Stimulated activated CD8-positive, alpha-beta memory T cell treated with anti-CD3 and anti-CD28 coated beads, Interleukin-4, amount 100 ng/mL, for 4 hours (primary cell): ENCODE data around the gene RPS15.
"Not testable (repeated sequence)": the region's sequence is repeated elsewhere in the genome, so short reads cannot be mapped to it uniquely, and the experiment has no call there.

ENCODE experiments used
- DNase-seq, 2 donors: peaks; one replicate each; pipeline ENCODE4 v3.0.0-alpha.2; 2020; ENCODE audit warnings: low read depth in 2 of 2, low spot score in 1 of 2

The RPS15 gene

DNA sequence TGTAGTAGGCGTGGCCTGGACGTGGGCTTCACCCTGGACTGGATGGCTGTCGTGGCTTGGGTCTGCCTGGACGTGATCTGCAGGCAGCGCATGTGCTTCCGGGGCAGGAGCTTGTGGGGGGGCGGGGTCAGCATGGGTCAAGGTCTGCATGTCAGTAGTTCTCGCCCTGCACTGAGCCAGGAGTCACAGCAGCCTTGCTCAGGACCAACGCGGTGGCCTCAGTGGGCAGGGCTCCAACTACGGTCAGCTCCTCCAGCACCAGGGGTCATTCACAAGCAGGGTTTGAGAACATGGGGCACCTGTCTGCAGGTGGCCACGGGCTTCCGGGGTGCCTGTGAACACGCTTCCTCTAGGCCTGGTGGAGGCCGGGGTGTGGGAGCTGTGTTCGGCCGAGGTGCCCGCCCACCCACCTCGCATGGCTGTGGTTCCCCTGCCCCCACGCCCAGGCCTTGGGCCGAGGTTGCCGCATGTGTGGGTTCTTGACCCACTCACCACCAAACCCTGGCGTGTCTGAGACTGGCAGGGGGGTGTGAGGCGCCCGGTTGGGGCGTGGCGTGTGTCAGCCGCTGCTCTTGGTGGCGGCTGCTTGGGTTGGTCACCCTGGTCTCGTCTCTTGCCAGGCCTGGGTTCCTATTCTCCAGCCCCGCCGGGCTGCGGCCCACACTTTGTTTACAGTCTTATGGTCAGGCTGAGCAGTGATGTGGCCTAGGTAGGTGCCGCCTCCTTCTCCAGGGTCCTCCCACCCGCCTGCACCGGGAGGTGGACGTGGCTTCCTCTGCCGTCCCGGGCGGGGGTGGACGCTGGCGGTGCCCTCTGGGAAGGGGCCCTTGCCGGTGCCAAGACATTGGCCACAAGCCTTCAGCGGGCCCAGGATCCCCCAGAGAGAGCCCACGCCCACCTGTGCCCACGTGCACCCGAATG, 4.8 kb upstream of the RPS15 start:
- DNase-seq, result no peak

DNA sequence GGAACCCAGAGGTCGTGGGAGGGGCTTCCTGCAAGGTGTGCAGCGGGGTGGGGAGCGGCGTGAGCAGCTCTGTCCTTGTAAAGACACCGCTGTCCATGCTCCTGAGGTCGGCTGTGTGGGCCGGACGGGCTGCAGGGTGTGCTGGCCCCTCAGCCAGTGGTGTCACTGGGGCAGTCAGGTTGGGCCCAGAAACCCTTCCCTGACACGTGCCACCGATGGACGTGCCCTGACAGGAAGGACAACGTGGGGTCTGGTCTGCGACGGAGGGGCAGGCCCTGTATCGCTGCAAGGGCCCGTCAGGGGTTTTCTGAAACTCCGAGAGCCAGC, 4.2 kb upstream of the RPS15 start:
- DNase-seq, result no peak

DNA sequence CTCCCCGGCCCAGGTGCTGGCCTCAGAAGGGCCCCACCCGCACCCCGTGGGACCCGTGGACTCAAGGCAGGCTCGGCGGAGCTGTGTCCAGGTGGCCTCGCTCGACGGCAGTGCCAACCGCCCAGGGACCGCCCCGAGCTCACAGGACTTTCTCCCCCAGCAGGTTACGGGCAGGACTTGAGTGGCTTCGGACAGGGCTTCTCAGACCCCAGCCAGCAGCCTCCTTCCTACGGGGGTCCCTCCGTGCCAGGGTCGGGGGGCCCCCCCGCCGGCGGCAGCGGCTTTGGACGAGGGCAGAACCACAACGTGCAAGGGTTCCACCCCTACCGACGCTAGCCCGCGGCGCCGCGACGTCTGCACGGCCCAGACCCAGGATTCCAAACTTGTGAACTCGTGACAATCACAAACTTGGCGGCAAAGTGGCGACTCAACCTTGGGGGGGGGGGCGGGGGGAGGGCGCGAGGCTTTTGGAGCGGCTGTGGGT, 3.6 kb upstream of the RPS15 start:
- DNase-seq, result no peak

DNA sequence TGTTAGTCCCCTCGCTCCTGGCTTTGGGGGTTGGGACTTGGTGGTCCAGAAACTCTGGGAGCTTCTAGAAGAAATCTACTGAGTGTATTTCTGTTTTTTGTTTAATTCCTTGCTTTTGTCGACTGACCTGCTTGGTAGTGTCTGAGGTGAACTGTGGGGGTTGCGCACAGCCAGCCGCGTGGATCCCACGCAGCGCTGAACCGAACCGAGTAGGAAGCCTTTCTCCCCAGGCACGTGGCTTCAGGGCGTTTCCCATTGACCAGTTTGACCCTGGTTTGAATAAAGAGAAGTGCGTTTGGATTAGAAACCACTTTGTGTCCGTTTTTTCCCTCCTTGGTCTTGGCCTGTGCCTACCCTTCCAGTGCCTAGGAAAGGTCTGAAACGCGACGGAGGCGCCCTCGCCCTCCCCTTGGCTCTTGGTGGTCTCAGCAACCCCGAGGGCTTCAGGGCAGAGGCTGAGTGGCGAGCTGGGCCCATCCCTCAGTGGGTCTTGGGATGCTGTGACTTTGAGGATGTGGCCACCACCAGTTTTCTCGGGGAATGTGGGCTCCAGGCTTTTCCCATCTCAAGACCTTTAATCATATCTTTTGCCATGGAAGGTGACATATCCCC, 2.7 kb upstream of the RPS15 start:
- no peak for DNase-seq

DNA sequence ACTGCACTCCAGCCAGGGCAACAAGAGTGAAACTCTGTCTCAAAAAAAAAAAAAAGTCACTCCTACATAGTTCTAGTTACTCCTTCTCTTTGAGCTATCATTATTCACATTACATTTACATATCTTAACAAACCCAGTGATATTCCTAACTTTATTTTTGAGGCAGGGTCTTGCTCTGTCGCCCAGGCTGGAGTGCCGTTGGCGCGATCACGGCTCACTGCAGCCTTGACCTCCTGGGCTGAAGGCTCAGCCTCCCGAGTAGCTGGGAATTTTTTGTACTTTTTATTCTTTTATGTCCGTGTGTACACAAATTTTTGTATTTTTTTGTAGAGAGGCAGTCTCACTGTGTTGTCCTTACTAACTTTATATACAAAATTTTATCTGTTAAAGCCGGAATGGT, 587 bp upstream of the RPS15 start:
- DNase-seq, result no peak

DNA sequence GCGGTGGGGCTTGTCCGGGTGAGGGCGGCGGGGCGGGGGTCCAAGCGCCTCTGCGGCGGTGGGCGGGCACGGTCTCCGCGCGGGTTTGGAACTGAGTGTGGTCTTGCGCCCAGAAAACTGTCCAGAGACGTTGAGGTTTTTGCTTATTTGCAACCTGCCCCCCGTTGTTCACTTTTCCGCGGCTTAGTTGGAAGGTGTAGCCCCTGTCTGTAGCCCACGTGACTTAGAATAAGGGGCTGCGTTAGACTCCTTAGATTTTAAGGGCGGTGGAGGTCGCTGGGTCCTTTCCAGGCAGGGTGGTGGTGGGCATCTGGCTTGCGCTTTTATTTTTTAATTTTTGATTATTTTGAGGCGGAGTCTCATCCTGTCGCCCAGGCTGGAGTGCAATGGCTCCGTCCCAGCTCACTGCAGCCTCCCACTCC, 748 bp downstream of the RPS15 start:
- no peak for DNase-seq

DNA sequence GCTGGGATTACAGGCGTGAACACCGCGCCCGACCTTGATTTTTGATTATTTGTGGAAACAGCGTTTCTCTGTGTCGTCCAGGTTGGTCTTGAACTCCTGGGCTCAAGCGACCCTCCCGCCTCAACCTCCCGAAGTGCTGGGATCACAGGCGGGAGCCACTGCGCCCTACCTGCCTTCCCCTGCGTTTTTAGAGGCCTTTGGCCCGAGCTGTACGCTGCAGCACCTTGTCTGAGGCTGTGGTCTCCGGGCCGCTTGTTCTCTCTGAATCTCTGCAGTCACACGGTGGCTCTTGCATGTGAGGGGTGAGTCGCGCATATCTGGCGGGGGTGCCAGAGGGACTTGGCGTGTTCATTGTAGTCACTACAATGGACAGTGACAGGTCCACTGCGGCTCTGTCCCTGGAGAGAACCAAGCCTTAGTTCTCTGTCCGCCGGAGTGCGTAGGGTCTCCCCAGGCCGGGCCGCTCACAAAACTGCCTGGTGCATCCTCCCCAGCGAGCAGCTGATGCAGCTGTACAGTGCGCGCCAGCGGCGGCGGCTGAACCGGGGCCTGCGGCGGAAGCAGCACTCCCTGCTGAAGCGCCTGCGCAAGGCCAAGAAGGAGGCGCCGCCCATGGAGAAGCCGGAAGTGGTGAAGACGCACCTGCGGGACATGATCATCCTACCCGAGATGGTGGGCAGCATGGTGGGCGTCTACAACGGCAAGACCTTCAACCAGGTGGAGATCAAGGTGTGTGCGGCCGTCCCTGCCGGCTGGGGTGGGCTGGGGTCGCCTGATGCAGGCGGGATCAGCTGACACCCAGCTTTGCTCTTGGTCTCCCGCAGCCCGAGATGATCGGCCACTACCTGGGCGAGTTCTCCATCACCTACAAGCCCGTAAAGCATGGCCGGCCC, 1.6 kb downstream of the RPS15 start:
- DNase-seq, result not testable (repeated sequence)

DNA sequence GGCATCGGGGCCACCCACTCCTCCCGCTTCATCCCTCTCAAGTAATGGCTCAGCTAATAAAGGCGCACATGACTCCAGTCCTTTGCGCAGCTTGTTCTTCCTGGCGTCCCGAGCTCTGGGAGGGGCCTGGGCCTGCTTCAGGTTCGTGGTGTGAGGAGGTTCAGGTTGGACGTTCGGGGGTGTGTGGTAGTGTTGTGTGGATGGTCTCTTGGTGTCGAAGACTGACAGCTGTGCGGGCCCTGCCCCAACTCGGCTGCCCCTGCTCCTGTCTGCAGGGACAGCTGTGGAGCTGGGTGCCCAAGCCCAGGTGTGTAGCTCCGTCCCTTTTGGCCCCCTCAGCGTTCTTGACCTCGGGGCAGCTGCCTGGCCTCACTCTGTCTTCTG, 2.2 kb downstream of the RPS15 start:
- DNase-seq, result no peak

DNA sequence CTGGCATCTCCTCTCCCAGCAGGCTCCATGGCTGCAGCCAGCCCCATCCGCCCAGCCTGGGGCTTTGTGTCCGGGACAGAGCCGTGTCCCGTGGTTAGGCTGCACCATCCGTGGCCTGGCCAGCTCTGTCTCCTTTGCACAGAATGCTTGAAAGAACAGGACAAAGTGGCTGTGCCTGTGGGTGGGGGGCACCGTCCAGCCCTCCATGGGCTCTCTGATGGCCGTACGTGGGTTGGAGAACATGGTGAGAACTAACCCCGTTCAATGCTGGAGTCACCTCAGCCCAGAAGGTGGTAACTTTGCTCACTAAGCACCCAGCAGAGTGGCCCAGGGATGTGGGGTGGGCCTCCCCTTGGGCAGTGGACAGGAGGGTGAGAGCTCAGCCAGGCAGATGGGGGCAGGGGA, 2.8 kb downstream of the RPS15 start:
- no peak for DNase-seq

DNA sequence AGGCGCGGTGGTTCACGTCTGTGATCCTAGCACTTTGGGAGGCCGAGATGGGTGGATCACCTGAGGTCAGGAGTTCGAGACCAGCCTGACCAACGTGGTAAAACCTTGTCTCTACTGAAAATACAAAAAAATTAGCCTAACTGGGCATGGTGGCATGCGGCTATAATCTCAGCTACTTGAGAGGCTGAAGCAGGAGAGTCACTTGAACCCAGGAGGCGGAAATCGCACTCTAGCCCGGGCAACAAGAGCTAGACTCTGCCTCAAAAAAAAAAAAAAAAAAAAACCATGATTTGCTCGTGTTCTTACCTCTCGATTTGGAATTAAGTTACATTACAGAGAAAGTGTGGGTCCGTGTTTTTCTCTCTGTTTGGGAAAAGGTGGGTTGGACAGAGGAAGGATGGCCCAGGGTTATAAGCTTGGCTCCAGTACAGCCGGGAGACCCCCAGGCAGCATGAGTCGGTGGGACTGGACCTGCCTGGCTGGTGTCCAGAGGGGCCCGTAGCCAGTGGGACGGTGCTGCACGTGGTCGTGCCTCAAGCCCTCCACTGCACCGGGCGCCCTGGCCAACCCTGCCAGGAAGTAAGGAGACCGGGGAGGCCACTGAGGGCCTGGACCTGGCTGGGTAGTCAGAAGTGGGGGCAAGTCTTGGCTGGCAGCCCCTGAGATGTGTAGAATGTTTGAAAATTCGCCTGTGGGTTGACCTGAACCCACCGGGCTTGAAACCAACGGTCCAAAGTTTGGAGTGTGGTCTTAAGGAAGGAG, 3.7 kb downstream of the RPS15 start:
- DNase-seq, result no peak

DNA sequence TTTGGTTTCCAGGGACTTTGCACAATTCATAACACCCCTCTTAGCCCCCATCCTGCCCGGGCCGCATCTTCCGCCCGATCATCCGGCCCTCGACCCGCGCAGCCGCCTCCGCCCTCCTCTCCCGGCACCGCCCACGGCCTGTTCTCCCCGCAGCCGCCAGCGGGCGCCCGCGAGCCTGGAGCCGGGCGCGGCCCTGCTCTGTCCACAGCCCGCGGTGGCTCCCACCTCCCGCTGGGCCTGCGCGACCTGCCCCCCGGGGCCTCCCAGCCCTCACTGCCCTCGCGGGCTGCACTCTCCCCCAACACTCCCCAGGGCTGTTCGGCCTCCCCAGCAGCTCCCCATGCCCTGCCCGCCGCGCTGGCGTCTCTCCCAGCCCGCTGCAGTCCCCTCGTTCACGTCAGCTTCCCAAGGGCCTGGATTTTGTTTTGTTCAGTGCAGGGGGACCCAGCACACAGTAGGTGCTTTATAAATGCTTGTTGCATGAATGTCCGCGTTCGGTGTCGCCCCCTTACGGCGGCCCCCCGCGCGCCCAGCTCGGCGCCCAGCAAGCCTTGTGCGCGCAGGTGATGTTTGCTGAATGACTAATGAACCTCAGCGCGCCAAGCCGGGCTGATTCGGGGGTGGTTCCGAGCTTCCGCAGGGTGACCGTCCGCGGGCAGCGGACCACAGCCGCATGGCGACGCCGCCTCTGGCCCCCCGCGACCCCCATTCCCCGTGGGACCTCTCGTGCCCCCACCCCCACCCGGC, 7.2 kb downstream of the RPS15 start:
- DNase-seq, result peak; percentile 49 to 58

DNA sequence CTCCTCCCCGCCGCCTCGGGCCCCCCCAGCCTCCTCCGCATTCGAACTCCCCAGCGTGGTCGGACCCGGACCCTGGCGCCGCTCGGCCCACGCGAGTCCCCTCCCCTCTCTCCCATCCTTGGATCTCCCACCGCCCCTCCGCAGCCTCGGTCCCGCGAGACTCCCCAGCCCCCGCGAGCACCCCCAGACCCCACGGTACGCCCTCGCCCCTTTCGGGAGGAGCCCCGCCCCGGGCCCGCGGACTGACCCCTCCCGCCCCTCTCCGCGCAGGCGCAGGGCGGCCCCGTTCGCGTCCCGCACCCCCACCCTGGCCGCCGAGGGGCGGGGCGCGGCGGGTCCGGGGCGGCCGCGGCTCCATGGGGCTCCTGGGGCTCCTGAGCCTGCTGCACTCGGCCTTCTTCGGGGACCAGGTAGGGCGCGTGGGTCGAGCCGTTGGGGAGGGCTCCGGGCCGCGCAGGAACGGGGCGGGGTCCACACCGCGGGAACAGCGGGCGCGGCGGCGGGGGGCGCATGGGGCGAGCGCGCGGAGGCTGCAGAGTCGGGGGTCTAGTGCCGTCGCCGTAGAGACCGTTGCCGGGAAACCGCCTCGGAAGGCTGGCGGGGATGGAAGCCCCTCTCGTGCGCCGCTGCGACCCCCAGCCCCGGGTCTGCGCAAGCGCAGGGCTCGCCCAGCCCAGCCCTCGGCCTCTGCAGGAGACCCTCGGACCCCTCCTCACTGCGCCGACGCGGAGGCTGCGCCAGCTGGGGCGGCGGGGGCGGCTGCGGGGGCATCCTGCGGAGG, 7.9 kb downstream of the RPS15 start:
- DNase-seq, result no peak

DNA sequence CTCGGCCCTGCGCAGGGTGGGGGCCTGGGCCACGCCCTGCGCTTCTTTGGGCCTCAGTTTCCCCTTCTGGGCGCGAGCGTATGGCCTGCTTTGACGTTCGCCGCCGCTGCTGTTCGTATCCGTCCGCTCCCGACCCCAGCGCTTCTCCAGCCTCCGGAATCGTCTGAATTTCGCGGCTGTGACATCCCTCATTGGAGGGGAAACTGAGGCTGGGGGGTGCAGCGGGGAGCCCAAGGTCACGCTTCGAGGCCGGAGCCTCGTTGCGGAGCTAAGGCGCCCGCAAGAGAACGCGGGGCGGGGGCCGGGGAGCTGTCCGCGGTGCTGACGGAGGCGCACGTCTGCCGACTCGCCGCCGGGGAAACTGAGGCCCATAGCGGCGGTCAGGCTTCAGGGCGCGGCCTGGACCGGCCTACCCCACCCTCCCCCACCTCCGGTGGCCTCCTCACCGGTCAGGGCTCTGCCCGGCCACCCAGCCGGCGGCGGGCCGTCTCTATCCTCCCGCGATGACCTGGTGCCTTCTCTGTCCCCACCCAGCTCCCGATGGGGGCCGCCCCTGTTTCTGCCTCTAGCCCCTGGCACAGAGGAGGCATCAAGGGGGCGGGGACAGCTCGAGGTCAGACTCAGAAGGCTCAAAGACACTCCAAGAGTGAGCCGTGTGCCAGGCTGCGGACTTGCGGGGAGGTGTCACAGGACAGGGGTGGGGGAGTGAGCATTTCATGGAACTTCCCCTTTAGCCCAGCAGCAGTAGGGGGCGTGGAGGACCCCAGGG, 8.7 kb downstream of the RPS15 start:
- DNase-seq, result no peak

DNA sequence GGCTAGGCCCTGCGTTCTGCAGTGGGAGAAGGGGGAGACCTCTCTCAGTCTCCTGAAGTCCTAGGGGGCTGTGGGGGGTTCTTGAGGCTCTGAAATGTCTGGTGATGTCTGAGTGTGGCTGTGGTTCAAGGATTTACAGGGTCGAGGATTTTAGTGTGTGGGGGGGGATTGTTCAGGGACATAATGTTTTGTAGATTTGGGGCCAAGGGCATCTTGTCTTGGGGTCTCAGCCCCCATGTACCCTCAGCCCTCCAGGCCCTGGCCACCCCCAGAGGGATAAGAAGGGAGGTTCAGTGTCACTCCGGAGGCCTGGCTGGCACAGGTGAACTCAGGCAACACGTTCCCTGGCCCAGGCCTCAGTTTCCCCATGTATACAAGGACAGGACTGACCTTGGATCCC, 9.3 kb downstream of the RPS15 start:
- no peak for DNase-seq

DNA sequence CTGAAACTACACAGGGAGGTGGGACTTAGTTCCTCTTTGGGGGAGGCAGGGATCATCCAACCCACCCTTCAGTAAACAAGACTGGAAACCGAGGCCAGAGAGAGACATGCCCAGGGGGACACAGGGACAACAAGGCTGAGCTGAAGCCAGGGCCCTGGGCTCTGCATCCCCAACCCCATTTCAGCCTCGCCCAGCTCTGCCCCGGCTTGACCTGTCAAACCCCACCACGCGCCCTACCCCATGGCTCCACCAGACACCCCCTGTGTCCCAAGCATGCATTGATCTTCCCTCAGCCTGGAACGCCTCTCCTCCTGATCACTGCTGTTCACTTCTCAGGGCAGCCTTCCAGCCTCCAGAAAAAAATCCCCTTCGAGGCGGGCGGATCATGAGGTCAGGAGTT, 9.7 kb downstream of the RPS15 start:
- no peak for DNase-seq

DNA sequence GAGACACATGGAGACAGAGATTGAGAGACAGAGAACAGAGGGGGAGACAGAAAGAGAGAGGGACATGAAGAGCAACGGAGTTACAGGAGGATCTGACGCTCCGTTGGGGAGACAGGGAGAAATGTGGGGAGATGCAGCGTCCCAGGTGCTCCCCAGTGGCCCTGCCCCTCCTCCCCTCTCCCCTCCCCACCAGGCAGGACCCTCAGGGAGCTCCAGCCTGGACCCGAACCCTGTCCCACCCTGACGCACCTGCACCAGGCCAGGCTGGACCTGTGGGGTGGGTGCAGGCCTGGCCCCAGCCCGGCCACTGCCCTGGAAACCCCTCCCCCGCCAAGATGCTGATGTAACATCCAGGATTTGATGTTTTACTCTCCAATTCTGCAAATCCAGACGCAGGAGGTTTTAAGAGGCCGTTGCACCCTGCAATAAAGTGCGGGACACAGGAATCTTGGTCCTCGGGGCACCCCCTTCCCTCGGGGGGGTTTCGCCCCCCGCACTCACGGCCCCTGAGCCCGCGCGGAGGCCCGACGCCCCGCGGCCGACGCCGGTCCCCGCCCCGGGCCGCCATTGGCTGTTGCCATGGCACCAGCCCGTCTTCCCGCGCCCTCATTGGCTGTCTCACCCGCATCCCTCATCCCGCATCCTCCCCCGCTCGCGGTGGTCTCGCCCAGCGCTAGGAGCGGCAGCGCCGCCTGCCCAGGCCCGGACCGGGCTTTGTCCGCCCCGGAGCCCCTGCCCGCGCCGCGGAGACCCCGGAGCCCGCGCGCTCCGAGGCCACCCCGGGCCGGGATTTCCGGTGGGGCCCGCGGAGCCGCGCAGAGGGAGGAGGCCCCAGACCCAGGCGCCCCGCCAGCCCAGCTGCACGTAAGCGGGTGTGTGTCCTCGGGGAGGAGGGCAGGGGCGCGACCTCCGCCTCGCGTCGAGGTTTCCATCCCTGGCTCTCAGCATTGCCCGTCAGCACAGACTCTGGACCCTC, 11.6 kb downstream of the RPS15 start, which contains the start of gene APC2:
APC2 (plus strand) TSS at position 655 of the 976 bp plus-strand sequence. CDS start 2,881 bp downstream, outside the sequence.
- DNase-seq, result no peak
